SK-N-SH treated with all-trans-retinoic acid at 6 μM for 48 hours (cell line): Measurements from ENCODE around the gene TTC17.
"Not testable (repeated sequence)": the region's sequence is repeated elsewhere in the genome, so short reads cannot be mapped to it uniquely, and the experiment has no call there.

ENCODE experiments used
- BACH2 ChIP-seq: fragments of 250-450 bp; sonication (Bioruptor Pico); IDR thresholded peaks from 2 replicates; pipeline ENCODE4 v1.9.0; 2021; ENCODE audit warnings: mild to moderate bottlenecking, borderline replicate concordance
- CREB5 ChIP-seq: fragments of 250-450 bp; sonication (Bioruptor Pico); IDR thresholded peaks from 2 replicates; pipeline ENCODE4 v1.5.1; 2020; ENCODE audit warnings: low read depth, mild to moderate bottlenecking, moderate library complexity
- CSDC2 ChIP-seq: fragments of 250-450 bp; sonication (Bioruptor Pico); IDR thresholded peaks from 2 replicates; pipeline ENCODE4 v1.5.0; 2020; ENCODE audit warnings: mild to moderate bottlenecking, moderate library complexity
- OSR1 ChIP-seq: fragments of 250-450 bp; sonication (Bioruptor Pico); IDR thresholded peaks from 2 replicates; pipeline ENCODE4 v1.8.0; 2022; ENCODE audit warnings: moderate library complexity, mild to moderate bottlenecking, inconsistent platforms
- ZFP3 ChIP-seq: fragments of 250-450 bp; sonication (Bioruptor Pico); IDR thresholded peaks from 2 replicates; pipeline ENCODE4 v1.5.0; 2020; ENCODE audit warnings: mild to moderate bottlenecking, moderate library complexity
- ZNF565 ChIP-seq: fragments of 450-650 bp; formaldehyde crosslinking; conservative IDR thresholded peaks from 2 replicates; pipeline ENCODE4 v1.5.0; 2020; ENCODE audit warnings: low read depth, mild to moderate bottlenecking, moderate library complexity

DNA sequence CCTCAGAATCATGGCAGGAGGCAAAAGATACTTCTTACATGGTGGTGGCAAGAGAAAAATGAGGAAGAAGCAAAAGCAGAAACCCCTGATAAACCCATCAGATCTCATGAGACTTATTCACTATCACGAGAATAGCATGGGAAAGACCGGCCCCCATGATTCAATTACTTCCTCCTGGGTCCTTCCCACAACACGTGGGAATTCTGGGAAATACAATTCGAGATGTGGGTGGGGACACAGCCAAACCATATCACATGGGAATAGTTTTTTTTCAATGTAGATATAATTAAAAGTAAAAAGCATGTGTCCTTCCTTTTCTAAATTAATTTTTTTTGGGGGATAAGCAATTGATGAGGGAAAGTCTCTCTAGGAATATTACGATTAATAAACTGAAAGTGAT lies 118.8 kb downstream of the TTC17 start:
- TF ChIP-seq CREB5; BACH2 (CRISPR knock-in tag); OSR1 (CRISPR knock-in tag); ZFP3 (CRISPR knock-in tag); CSDC2 (CRISPR knock-in tag); ZNF565 (CRISPR knock-in tag): not testable (repeated sequence)
